Measurements from ENCODE around the gene SLC10A7. TPM values are rescaled to one million over a fixed set of nuclear protein-coding genes. Genes with fewer than 3 reads are reported as not detected.
A peak's percentile ranks its signal among the peaks of the same experiment; 100 is the strongest.

SLC10A7 gene
- total and polyA plus RNA-seq, 9 of the 15 experiments (the other 6 are each of a cell fraction or from before 2014, with no cell fraction given) = 6.4 to 22.8 (median 16.1) TPM

DNA sequence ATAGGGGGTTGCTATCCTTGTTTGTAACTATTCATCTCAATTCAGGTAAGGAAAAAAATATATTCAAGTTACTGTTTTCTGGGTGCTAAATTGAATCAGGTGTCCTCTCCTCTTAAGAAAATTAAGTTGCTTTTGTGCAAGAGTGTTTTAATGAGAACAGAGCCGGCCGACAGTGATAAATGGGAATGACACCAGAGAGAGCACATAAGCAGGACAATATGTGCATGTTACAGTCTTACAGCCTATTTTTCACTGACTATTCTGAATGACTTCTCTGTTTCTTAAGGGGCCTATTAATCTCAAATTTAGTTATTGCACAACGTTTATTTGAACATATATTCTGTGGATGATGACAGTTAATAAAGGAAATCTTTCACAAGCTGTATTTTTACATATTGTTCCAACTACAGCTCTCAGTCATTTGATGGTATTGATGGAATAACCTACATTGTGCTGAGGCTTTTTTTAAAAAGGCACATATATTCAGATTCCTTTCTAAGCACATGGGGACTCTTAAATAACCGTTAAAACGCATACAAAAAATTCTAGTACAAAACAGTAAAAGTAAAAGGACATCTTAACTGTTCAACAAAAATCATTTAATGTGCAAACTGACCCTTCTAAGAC lies 68.4 kb downstream of the SLC10A7 start:
- no peak overlapping the region for H2AFZ ChIP-seq (ENCODE audit: low read depth, low read length)
- no peaks in the 10 kb centered on the region for H3K27me3 ChIP-seq (ENCODE audit: control insufficient read depth in 2 of 2, insufficient read depth in 2 of 2, low read length in 2 of 2)
- H3K9ac ChIP-seq (ENCODE audit: insufficient read depth in 1 of 2, low read depth in 2 of 2, low read length in 2 of 2) = no peak overlapping the region
- no peaks in the 10 kb centered on the region for H3K4me1 ChIP-seq (replicated peaks in 1 of 2; ENCODE audit: control insufficient read depth in 2 of 2, insufficient read depth in 2 of 2, low read length in 2 of 2)
- 49% methylated on average over 5 of the region's 5 CpGs for WGBS (ENCODE audit: insufficient coverage, low coverage, missing lambda C conversion rate)
- H3K9me1 ChIP-seq (ENCODE audit: control insufficient read depth, insufficient read depth, low read length) = no peaks in the 10 kb centered on the region
- FAIRE-seq (no peak), DNase-seq (ENCODE audit: extremely low read depth in 1 of 4, low spot score in 3 of 4) (no peak), ATAC-seq (no peak)
- H3K27ac ChIP-seq (ENCODE audit: extremely low read depth, low read depth, low read length) = no peak overlapping the region
- no peaks in the 10 kb centered on the region for H4K20me1 ChIP-seq (replicated peaks; ENCODE audit: control insufficient read depth, insufficient read depth, low read length)
- TF ChIP-seq, protein P1, sequence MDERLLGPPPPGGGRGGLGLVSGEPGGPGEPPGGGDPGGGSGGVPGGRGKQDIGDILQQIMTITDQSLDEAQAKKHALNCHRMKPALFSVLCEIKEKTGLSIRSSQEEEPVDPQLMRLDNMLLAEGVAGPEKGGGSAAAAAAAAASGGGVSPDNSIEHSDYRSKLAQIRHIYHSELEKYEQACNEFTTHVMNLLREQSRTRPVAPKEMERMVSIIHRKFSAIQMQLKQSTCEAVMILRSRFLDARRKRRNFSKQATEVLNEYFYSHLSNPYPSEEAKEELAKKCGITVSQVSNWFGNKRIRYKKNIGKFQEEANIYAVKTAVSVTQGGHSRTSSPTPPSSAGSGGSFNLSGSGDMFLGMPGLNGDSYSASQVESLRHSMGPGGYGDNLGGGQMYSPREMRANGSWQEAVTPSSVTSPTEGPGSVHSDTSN (CRISPR knock-in tag; IDR thresholded peaks at IDR 0.05; ENCODE audit: low read depth) = no peak
- TF ChIP-seq, protein P1 (tag; conservative IDR thresholded peaks at IDR 0.05; ENCODE audit: low read depth) = peak; percentile 22; the same call in 1 of the 2 replicates
- TF ChIP-seq ZNF175 (CRISPR knock-in tag; IDR thresholded peaks at IDR 0.05; ENCODE audit: low read depth) (no peak), MEF2D (tag; conservative IDR thresholded peaks at IDR 0.05; ENCODE audit: low read depth) (no peak), YY1 (IDR thresholded peaks at IDR 0.05; ENCODE audit: borderline replicate concordance in 1 of 3, control insufficient read depth in 1 of 3, extremely low read depth in 1 of 3, insufficient read depth in 3 of 3, insufficient read length in 1 of 3, insufficient replicate concordance in 2 of 3, low read depth in 1 of 3, low read length in 2 of 3) (no peak), CEBPB (tag; IDR thresholded peaks at IDR 0.05) (peak; percentile 44)
- TF ChIP-seq, protein P2, sequence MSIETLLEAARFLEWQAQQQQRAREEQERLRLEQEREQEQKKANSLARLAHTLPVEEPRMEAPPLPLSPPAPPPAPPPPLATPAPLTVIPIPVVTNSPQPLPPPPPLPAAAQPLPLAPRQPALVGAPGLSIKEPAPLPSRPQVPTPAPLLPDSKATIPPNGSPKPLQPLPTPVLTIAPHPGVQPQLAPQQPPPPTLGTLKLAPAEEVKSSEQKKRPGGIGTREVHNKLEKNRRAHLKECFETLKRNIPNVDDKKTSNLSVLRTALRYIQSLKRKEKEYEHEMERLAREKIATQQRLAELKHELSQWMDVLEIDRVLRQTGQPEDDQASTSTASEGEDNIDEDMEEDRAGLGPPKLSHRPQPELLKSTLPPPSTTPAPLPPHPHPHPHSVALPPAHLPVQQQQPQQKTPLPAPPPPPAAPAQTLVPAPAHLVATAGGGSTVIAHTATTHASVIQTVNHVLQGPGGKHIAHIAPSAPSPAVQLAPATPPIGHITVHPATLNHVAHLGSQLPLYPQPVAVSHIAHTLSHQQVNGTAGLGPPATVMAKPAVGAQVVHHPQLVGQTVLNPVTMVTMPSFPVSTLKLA (conservative IDR thresholded peaks at IDR 0.05) = no peak
- TF ChIP-seq, protein P3, sequence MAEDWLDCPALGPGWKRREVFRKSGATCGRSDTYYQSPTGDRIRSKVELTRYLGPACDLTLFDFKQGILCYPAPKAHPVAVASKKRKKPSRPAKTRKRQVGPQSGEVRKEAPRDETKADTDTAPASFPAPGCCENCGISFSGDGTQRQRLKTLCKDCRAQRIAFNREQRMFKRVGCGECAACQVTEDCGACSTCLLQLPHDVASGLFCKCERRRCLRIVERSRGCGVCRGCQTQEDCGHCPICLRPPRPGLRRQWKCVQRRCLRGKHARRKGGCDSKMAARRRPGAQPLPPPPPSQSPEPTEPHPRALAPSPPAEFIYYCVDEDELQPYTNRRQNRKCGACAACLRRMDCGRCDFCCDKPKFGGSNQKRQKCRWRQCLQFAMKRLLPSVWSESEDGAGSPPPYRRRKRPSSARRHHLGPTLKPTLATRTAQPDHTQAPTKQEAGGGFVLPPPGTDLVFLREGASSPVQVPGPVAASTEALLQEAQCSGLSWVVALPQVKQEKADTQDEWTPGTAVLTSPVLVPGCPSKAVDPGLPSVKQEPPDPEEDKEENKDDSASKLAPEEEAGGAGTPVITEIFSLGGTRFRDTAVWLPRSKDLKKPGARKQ (CRISPR knock-in tag; IDR thresholded peaks at IDR 0.05) = no peak
- CTCF ChIA-PET (ENCODE audit: low intra/inter-chr PET ratio) = no interaction called here
- H3K9me3 ChIP-seq (replicated peaks; ENCODE audit: control insufficient read depth, insufficient read depth, low read depth, low read length) = no peaks in the 10 kb centered on the region
- no peak overlapping the region for H3K4me2 ChIP-seq (ENCODE audit: insufficient read depth, low read length)
- BruUV-seq (replicated peaks) = no TSS peak
- POLR2A ChIA-PET = interaction anchor here (0.6 kb wide), 1 partner anchor 9 kb away, joined by 3 read pairs; no protein-coding TSS in a partner anchor
- no peaks in the 10 kb centered on the region for H3K36me3 ChIP-seq (ENCODE audit: control insufficient read depth, insufficient read depth, low read length)
- no peaks in the 10 kb centered on the region for H3K79me2 ChIP-seq (ENCODE audit: control insufficient read depth, insufficient read depth, low read length)
- no peak overlapping the region for H3K4me3 ChIP-seq
- in situ Hi-C loops (cut with MboI) = no loop called here
- intact Hi-C loops (cut with micrococcal nuclease) = no loop called here

Measured in K562 (cell line).